ENCODE data around the gene PLCXD3.

Gene PLCXD3

DNA sequence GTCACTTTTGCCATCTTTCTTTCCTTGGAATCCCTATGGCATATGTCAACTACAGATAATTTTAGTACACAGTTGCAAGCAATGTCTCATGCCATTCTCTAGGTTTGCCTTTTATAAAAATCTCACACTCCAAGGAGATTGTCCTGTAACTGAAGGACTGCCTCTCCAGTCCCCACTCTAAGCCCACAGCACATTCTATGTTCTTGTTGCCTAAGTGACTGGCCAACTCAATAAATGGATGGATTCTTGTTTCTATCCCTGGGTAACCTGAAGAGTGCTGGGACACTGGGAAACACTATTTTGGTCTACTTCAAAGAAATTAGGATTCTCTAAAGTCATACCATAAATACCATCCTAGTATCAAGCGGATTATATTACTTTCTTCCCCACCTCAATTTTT is 145.0 kb downstream of the PLCXD3 start:
- no peak for ATAC-seq
- TF ChIP-seq, protein P1, sequence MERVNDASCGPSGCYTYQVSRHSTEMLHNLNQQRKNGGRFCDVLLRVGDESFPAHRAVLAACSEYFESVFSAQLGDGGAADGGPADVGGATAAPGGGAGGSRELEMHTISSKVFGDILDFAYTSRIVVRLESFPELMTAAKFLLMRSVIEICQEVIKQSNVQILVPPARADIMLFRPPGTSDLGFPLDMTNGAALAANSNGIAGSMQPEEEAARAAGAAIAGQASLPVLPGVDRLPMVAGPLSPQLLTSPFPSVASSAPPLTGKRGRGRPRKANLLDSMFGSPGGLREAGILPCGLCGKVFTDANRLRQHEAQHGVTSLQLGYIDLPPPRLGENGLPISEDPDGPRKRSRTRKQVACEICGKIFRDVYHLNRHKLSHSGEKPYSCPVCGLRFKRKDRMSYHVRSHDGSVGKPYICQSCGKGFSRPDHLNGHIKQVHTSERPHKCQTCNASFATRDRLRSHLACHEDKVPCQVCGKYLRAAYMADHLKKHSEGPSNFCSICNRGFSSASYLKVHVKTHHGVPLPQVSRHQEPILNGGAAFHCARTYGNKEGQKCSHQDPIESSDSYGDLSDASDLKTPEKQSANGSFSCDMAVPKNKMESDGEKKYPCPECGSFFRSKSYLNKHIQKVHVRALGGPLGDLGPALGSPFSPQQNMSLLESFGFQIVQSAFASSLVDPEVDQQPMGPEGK (CRISPR knock-in tag; IDR thresholded peaks at IDR 0.05; ENCODE audit: borderline replicate concordance): no peak
- TF ChIP-seq ZC3H10 (CRISPR knock-in tag; IDR thresholded peaks at IDR 0.05) (no peak), ZNF565 (CRISPR knock-in tag; conservative IDR thresholded peaks at IDR 0.05; ENCODE audit: low read depth) (no peak), ZNF70 (CRISPR knock-in tag; IDR thresholded peaks at IDR 0.05) (no peak), RARB (CRISPR knock-in tag; IDR thresholded peaks at IDR 0.05) (no peak), TOX (CRISPR knock-in tag; IDR thresholded peaks at IDR 0.05; ENCODE audit: borderline replicate concordance) (no peak), CSDC2 (CRISPR knock-in tag; IDR thresholded peaks at IDR 0.05) (no peak), SNAI2 (CRISPR knock-in tag; IDR thresholded peaks at IDR 0.05) (no peak), ARNTL (CRISPR knock-in tag; IDR thresholded peaks at IDR 0.05; ENCODE audit: borderline replicate concordance, low read depth) (no peak), PPARA (CRISPR knock-in tag; IDR thresholded peaks at IDR 0.05; ENCODE audit: borderline replicate concordance) (no peak), GLIS3 (CRISPR knock-in tag; IDR thresholded peaks at IDR 0.05) (no peak)
- TF ChIP-seq, protein P2, sequence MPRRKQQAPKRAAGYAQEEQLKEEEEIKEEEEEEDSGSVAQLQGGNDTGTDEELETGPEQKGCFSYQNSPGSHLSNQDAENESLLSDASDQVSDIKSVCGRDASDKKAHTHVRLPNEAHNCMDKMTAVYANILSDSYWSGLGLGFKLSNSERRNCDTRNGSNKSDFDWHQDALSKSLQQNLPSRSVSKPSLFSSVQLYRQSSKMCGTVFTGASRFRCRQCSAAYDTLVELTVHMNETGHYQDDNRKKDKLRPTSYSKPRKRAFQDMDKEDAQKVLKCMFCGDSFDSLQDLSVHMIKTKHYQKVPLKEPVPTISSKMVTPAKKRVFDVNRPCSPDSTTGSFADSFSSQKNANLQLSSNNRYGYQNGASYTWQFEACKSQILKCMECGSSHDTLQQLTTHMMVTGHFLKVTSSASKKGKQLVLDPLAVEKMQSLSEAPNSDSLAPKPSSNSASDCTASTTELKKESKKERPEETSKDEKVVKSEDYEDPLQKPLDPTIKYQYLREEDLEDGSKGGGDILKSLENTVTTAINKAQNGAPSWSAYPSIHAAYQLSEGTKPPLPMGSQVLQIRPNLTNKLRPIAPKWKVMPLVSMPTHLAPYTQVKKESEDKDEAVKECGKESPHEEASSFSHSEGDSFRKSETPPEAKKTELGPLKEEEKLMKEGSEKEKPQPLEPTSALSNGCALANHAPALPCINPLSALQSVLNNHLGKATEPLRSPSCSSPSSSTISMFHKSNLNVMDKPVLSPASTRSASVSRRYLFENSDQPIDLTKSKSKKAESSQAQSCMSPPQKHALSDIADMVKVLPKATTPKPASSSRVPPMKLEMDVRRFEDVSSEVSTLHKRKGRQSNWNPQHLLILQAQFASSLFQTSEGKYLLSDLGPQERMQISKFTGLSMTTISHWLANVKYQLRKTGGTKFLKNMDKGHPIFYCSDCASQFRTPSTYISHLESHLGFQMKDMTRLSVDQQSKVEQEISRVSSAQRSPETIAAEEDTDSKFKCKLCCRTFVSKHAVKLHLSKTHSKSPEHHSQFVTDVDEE (CRISPR knock-in tag; IDR thresholded peaks at IDR 0.05): no peak
- TF ChIP-seq, protein P3, sequence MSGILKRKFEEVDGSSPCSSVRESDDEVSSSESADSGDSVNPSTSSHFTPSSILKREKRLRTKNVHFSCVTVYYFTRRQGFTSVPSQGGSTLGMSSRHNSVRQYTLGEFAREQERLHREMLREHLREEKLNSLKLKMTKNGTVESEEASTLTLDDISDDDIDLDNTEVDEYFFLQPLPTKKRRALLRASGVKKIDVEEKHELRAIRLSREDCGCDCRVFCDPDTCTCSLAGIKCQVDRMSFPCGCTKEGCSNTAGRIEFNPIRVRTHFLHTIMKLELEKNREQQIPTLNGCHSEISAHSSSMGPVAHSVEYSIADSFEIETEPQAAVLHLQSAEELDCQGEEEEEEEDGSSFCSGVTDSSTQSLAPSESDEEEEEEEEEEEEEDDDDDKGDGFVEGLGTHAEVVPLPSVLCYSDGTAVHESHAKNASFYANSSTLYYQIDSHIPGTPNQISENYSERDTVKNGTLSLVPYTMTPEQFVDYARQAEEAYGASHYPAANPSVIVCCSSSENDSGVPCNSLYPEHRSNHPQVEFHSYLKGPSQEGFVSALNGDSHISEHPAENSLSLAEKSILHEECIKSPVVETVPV (CRISPR knock-in tag; IDR thresholded peaks at IDR 0.05): no peak

DNA sequence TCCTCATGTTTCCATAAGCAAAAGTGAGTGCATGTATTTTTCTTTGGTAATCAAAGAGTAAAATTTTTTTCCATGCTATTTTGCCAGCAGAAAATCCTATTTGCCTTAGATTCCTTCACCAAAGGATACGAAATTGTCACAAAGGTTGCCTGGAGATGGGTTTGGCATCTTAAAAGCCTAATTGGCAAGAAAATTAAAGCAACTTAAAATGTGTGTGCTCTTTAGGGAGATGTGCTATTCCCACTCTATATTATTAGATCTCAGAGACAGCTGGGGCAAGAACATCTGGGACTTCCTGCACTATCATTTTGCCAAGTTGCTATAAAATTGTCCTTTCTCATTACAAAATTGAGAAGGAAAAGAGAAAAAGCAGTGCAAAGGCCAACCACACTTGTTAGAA is 146.1 kb downstream of the PLCXD3 start:
- no peak for ATAC-seq
- TF ChIP-seq RARB (CRISPR knock-in tag; IDR thresholded peaks at IDR 0.05): no peak

DNA sequence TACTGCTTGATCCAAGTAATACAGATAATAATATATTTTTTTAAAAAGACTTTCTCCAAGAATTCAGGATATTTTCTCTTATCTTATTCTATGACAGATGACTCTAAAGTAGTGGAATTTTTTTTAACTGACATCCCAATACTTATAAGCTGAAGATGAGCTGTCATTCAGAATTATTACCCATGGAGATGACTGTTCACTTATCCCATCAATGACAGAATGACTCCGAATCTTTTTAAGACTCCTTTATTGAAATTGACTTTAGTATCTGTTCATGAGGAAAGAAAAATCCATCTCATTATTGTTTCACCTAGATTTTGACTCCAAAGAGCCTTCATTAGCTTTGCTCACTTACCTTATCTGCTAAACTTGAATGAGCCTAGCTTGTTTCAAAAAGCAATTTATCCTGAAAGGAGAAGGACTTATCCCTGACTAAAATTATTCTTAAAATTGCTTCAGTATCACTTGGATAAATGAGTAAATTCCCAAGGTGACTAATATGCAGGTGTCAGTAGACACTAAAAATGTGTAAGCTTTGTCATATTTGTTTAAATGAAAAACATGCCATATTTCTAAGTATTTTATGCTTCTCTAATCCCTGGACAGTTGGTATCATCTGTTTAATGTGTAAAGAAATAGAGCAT is 146.9 kb downstream of the PLCXD3 start:
- no peak for ATAC-seq
- TF ChIP-seq OSR1 (CRISPR knock-in tag; IDR thresholded peaks at IDR 0.05) (no peak), SNAI2 (CRISPR knock-in tag; IDR thresholded peaks at IDR 0.05) (no peak), ZC3H10 (CRISPR knock-in tag; IDR thresholded peaks at IDR 0.05) (no peak), ISL1 (CRISPR knock-in tag; IDR thresholded peaks at IDR 0.05) (no peak), ZNF70 (CRISPR knock-in tag; IDR thresholded peaks at IDR 0.05) (no peak), CSDC2 (CRISPR knock-in tag; IDR thresholded peaks at IDR 0.05) (no peak), ZFP30 (CRISPR knock-in tag; IDR thresholded peaks at IDR 0.05) (no peak), ZNF8 (CRISPR knock-in tag; IDR thresholded peaks at IDR 0.05) (no peak), PPARA (CRISPR knock-in tag; IDR thresholded peaks at IDR 0.05; ENCODE audit: borderline replicate concordance) (no peak), ZFP3 (CRISPR knock-in tag; IDR thresholded peaks at IDR 0.05) (no peak)
- TF ChIP-seq, protein P1 (CRISPR knock-in tag; IDR thresholded peaks at IDR 0.05; ENCODE audit: borderline replicate concordance): no peak
- TF ChIP-seq, protein P2 (CRISPR knock-in tag; IDR thresholded peaks at IDR 0.05): no peak
- TF ChIP-seq, protein P3 (CRISPR knock-in tag; IDR thresholded peaks at IDR 0.05): no peak
